ENCODE results near the gene TMEM250. TPM values are rescaled to one million over a fixed set of nuclear protein-coding genes. Genes with fewer than 3 reads are reported as not detected.

The TMEM250 gene
- total and polyA plus RNA-seq, 2 of the 4 experiments (the other 2 are of a cell fraction): 14.0 to 17.5 TPM

DNA sequence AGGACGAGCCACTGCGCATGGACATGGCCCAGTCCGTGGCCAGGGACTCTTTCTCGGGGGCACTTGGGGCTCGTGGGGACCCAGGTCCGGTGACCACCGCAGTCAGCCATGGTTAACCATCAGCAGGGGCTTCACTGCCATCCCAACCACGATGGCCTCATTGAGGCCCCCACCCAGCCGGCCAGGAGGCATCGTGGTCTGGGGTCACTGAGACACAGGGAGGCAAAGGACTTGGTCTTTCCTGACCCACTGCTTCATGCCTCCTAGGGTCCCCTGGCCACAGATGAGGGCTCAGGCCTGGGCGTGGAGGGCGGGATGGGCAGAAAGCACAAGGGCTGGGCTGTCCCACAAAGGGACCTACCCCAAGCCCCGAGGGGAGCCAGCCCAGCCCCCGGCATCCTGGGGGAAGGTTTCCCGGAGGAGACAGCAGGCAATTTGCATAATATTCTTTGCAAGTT is 30.2 kb downstream of the TMEM250 start:
- Histone ChIP-seq H3K18ac (ENCODE audit: low read depth, low read length) (no peak overlapping the region), H3K27me3 (ENCODE audit: control insufficient read depth, insufficient read depth, low read length) (no peaks in the 10 kb centered on the region), H2BK15ac (ENCODE audit: low read depth, low read length) (no peak overlapping the region), H3K4me3 (ENCODE audit: insufficient read depth, low read depth, low read length) (no peak overlapping the region), H3K9ac (ENCODE audit: low read depth, low read length) (no peak overlapping the region), H3K56ac (ENCODE audit: extremely low read depth, insufficient read depth, low read length) (no peak overlapping the region), H4K8ac (ENCODE audit: low read depth in 2 of 2, low read length in 2 of 2) (no peak overlapping the region), H4K20me1 (ENCODE audit: insufficient read depth, low read length) (peaks cover 91% of the 10 kb centered on the region), H3K4ac (ENCODE audit: low read depth, low read length) (no peak overlapping the region), H4K91ac (ENCODE audit: insufficient read depth, low read depth, low read length) (no peak overlapping the region), H4K5ac (ENCODE audit: low read depth, low read length) (no peak overlapping the region), H3K79me1 (ENCODE audit: low read depth in 1 of 2, low read length in 2 of 2) (peaks cover 3 to 70% of the 10 kb centered on the region in 2 experiments; a peak in 3 of 4 replicates), H2AFZ (replicated peaks; ENCODE audit: low read length, poor library complexity) (no peak overlapping the region), H3K4me1 (ENCODE audit: control insufficient read depth, insufficient read depth, low read length) (peaks cover 18% of the 10 kb centered on the region), H3K14ac (replicated peaks; ENCODE audit: low read depth, low read length) (no peak overlapping the region), H2BK120ac (ENCODE audit: low read depth, low read length) (no peak overlapping the region), H2BK20ac (ENCODE audit: low read depth, low read length) (no peak overlapping the region), H3K4me2 (ENCODE audit: low read depth, low read length) (no peak overlapping the region), H2AK5ac (ENCODE audit: low read depth, low read length) (no peak overlapping the region), H3K23ac (ENCODE audit: low read depth, low read length) (no peak overlapping the region), H3K27ac (ENCODE audit: insufficient read depth, low read length) (no peak overlapping the region), H3K9me1 (ENCODE audit: insufficient read depth, low read length) (peaks cover 5% of the 10 kb centered on the region), H3K36me3 (ENCODE audit: control insufficient read depth, insufficient read depth, low read length) (peaks cover 8% of the 10 kb centered on the region; the same call in 1 of the 2 replicates), H2AK9ac (replicated peaks; ENCODE audit: low read depth, low read length, poor library complexity) (no peak overlapping the region), H2BK5ac (ENCODE audit: low read depth, low read length, poor library complexity, severe bottlenecking) (no peak overlapping the region), H3K9me3 (ENCODE audit: control insufficient read depth, insufficient read depth, low read length) (no peaks in the 10 kb centered on the region)
- dilution Hi-C loops (cut with HindIII; ENCODE audit: low sequenced_read_pairs, unreplicated experiment) (no loop called here), in situ Hi-C loops (cut with MboI; ENCODE audit: low sequenced_read_pairs) (no loop called here), intact Hi-C loops (cut with micrococcal nuclease) (no loop called here)
- ChIA-PET CTCF (no interaction called here), POLR2A (ENCODE audit: unreplicated experiment) (no interaction called here)
- TF ChIP-seq, protein P1, sequence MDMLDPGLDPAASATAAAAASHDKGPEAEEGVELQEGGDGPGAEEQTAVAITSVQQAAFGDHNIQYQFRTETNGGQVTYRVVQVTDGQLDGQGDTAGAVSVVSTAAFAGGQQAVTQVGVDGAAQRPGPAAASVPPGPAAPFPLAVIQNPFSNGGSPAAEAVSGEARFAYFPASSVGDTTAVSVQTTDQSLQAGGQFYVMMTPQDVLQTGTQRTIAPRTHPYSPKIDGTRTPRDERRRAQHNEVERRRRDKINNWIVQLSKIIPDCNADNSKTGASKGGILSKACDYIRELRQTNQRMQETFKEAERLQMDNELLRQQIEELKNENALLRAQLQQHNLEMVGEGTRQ (IDR thresholded peaks at IDR 0.05; ENCODE audit: low read depth, low read length): no peak
- TF ChIP-seq RFX5 (IDR thresholded peaks at IDR 0.05; ENCODE audit: low read depth, low read length): no peak
- no peak for TF ChIP-seq MAZ (IDR thresholded peaks at IDR 0.05; ENCODE audit: borderline replicate concordance, low read depth, low read length)
- no peak for TF ChIP-seq SMC3 (IDR thresholded peaks at IDR 0.05; ENCODE audit: low read depth, low read length)
- no TSS peak for BruUV-seq (replicated peaks)
- ATAC-seq (ENCODE audit: low read depth): no peak
- 96% methylated on average over 10 of the region's 15 CpGs; no CpG with 5 or more reads in 1 of the 2 experiments for WGBS, 2 experiments (ENCODE audit: extremely low coverage in 2 of 2, insufficient read length in 1 of 2)
- no peak for DNase-seq

Measured in IMR-90 (cell line).